ENCODE results near the gene SORCS2. TPM values are rescaled to one million over a fixed set of nuclear protein-coding genes. Genes with fewer than 3 reads are reported as not detected.
"Not testable (repeated sequence)": the region's sequence is repeated elsewhere in the genome, so short reads cannot be mapped to it uniquely, and the experiment has no call there.

SORCS2 gene
- total RNA-seq, 1 donor from 2014 or later, result 1.2 TPM

DNA sequence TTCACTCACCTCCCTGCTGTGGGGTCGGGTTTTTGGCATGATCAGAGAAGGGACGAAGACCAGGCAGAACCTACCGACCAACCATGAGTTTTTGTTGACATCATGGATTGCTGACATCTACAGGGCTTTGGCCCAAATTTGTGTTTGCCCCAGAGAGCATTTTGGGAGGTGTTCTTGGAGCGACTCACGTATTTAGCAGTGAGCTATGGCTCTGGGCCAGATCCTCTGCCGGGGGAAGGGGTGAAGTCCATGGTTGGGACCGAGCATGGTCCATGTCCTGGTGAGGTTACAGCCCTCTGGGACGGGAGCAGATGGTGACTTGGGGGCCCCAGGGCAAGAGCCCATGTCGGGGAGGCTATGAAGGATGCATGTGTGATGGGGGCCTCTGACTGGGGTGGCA lies 17.4 kb downstream of the SORCS2 start:
- ATAC-seq (ENCODE audit: poor library complexity), result no peak
- no peak for DNase-seq
- intact Hi-C loops (cut with DNase I), result no loop called here

DNA sequence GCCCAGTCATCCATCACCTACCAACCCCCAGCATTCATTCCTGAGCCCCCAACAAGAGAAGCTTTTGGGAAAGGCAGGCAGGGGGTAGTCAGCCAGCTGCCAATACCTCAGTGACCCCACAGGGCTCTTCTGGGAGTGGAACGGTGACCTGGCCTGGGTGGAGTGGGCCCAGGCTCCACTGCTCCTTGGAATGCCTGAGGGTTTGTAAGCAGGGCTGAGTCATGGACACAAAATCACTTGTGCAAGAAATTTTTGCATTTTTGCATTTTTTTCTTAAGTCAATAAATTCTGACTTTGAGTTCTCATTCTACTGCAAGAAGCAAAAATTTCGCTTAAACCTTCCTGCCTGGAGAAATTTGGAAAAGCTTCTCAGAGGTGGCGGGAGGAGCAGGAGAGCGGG lies 18.5 kb downstream of the SORCS2 start:
- ATAC-seq (ENCODE audit: poor library complexity) (no peak), DNase-seq (no peak)
- intact Hi-C loops (cut with DNase I), result no loop called here

DNA sequence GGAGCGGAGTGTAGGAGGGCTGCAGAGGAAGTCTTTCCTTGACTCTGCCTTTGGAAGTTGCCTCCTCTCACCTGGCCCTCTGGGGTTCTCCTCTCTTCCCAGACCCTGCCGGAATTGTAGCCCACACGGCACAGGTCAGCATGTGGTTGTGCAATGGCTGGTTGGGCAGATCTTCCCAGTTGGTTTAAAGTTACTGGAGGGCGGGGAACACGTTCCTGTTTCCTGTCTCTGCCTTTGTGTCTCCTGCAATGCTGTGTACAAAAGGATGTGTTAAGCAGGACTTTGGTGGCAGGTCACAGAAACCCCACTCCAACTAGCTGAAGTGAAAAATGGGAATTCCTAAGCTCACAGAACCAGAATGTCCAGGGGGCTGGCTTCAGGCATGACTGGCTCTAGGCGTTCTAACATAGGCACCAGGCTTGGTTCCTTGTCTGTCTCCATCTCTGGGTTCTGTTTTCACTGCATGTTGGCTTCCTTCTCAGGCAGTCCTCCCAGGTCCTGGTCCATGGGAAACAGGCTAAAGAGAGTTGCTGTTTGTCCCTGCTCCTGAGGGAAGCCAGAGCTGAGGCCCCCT lies 19.9 kb downstream of the SORCS2 start:
- DNase-seq (no peak), ATAC-seq (ENCODE audit: poor library complexity) (no peak)
- intact Hi-C loops (cut with DNase I), result no loop called here

DNA sequence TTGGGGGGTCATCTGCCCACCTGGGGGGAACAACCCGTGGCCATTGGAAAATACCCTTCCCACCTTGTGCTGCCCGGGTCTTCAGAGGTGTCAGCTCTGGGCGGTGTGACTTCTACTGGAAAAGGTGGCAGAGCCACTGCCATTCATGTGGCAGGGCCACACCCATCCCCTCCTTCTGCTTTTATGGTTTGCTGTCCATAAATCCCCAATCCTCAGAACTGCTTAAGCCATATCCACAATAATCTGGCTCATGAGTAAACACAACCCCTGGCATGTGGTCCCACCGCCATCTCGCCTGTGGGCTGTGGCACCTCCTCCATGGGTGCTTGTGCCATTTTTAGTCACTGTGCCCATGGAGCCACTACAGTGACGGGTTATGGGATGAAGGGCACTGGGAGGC lies 20.6 kb downstream of the SORCS2 start:
- DNase-seq (no peak), ATAC-seq (ENCODE audit: poor library complexity) (no peak)
- intact Hi-C loops (cut with DNase I), result no loop called here

DNA sequence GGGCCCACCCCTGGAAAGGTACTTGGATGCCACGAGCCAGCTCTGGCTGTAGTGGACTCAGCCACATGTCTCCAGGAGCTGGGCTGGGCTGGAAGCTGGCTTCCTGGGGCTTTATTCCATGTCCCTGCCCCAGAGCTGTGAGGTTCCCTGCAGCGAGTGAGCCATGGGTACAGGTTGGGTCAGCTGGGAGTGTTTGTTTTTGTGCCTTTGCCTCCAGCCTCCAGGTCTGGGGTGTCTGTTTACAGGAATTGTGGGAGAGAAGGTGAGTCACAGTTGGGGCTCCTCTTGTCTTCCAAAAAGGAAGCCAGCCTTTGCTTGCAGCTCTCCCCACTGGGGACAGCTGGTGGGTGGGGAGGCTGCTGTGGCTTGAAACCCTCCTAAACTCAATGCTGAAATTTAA lies 21.5 kb downstream of the SORCS2 start:
- intact Hi-C loops (cut with DNase I), result no loop called here
- DNase-seq (peak; percentile 13), ATAC-seq (ENCODE audit: poor library complexity) (no peak)

DNA sequence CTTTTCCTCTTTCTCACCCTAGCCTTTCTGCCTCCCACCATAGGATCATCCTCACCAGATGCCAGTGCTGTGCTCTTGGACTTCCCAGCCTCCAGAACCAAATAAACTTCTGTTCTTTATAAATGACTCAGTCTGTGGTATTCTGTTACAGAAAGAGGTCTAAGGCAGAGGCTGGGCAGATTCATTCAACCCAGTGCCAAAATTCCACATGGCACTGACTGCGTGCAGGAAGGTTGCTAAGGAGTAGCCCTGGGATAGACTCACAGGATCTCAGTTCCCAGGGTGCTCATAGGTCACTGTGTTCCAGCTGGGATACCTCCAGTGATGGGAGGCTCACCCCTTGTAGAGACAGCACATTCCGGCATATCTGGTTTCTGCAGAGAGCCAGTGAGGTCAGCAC lies 22.0 kb downstream of the SORCS2 start:
- DNase-seq (peak; percentile 17), ATAC-seq (ENCODE audit: poor library complexity) (no peak)
- intact Hi-C loops (cut with DNase I), result no loop called here

DNA sequence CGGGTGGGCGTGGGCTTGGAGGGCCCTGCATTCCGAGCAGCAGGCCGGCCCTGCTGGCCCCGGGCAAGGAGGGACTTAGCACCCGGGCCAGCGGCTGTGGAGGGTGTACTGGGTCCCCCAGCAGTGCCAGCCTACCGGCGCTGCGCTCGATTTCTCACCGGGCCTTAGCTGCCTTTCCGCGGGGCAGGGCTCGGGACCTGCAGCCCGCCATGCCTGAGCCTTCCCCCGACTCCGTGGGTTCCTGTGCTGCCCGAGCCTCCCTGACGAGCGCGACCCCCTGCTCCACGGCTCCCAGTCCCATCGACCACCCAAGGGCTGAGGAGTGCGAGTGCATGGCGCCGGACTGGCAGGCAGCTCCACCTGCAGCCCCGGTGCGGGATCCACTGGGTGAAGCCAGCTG lies 22.8 kb downstream of the SORCS2 start:
- ATAC-seq (ENCODE audit: poor library complexity); intact Hi-C loops (cut with DNase I): not testable (repeated sequence)

DNA sequence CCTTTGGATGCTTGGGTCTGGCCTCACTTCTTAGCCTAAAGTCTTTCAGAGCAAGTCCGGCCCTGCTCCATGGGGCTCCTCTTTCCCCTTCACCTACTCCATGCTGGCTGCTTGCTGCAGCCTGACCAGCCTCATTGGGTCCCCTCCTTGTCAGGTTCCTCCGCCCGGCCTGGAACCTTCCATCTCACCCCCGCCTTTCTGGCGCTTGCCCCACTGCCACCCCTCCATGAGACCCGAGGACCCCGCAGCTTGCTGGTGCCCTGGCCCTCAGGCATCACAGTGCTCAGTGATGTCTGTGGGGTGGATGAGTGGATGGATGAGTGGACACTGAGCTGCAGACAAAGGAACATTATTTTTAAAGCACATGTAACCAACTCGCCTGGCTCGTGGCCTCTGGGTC lies 24.7 kb downstream of the SORCS2 start:
- ATAC-seq (ENCODE audit: poor library complexity) (no peak), DNase-seq (no peak)
- intact Hi-C loops (cut with DNase I), result no loop called here

More for the DNA sequence above, 22.8 kb downstream of the SORCS2 start:
- not testable (repeated sequence) for DNase-seq

DNA sequence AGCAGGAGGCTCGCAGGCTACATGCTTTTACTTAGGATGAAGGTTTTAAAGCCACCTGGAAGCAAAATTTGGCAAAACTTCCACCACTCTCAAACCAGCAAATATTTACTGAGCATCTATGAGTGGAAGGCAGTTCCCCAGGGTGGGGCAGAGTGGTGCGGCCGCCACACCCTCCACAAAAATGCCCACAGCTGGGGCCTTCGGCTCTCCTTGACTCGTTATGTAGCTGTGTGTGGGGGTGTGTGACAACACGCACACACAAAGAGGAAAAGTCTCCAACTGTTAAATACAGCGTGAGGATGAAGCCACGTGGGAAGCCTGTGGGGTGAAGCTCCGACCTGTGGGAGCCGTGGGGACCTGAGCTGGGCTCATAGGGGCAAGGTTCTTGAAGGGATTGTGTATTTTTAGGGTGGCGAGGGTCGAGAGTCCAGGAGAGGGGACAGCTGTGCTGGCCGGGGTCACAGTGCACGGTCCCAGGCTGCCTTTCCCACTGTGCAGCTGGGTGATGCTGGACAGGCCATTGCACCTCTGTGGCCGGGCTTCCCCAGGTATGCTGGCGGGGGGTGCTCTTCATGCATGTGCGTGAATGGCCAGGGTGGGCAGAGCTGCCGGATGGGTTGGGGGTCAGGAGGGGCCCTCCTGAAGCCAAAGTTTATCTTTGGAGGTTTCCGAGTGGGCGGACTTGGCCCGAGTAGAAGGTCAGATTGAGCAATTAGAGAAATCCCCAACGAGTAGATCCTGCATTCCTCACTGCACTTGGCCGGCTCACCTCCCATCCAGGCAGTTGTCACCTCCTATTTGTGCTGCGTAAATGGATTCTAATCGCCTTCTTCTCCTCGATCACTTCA lies 25.4 kb downstream of the SORCS2 start:
- DNase-seq (no peak), ATAC-seq (ENCODE audit: poor library complexity) (no peak)
- intact Hi-C loops (cut with DNase I), result no loop called here

DNA sequence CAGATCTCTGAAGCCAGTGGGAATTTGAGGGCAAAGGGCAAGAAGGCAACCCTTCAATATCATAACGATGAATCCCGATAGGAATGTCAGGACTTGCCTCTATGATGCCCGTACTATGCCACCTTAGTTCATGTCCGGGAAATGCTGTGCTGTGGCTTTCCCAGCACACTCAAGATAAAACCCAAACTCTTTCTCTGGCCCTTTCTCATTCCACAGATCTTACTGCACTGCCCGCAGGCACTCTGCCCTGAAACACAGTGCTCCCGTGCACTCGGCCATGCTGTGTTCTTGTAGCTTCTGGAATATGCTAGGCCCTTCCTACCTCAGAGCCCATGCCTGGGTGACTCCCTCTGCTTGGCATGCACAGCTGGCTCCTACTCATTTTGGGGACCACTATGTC lies 26.3 kb downstream of the SORCS2 start:
- intact Hi-C loops (cut with DNase I), result no loop called here
- DNase-seq (no peak), ATAC-seq (ENCODE audit: poor library complexity) (no peak)

DNA sequence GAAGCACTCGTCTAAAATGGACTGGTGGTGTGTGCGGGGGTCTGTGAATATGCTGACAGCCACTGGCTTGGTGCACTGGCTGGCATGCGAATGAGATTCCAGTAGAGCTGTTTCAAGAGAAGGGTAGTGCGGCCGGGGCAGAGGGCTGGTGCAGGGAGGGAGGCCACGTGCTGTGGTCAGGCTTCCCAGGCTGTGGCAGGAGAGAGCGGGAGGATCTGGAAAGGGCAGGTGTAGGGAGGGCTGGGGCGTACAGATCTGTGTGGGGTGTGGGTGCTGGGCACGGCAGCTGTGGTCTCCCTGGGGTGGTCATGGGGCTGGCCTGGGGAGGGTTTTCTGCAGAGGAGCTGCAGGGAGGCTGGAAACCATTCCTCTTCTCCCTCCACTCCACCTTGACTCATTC lies 30.2 kb downstream of the SORCS2 start:
- DNase-seq, result no peak
- intact Hi-C loops (cut with DNase I), result no loop called here
- ATAC-seq (ENCODE audit: poor library complexity), result peak; percentile 42

DNA sequence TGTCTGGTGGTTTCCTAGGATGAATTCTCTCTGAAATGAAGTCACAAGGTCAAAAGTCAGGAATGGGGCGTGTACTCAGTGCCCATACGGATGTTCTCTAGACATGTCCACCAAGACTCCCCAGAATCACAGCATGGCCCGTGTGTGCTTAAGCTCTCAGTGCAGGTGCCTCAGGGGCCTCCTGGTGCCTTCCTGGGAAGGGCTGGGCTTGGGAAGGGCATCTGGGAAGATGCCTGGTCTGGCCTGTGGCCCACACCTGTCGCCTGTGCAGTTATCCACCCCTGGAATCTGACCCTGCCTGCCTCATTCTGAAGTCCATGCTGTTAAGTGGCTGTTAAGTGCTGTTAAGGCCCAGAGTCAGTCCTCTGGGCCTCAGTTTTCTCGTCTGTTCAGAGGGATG lies 31.2 kb downstream of the SORCS2 start:
- DNase-seq (no peak), ATAC-seq (ENCODE audit: poor library complexity) (no peak)
- intact Hi-C loops (cut with DNase I), result no loop called here

DNA sequence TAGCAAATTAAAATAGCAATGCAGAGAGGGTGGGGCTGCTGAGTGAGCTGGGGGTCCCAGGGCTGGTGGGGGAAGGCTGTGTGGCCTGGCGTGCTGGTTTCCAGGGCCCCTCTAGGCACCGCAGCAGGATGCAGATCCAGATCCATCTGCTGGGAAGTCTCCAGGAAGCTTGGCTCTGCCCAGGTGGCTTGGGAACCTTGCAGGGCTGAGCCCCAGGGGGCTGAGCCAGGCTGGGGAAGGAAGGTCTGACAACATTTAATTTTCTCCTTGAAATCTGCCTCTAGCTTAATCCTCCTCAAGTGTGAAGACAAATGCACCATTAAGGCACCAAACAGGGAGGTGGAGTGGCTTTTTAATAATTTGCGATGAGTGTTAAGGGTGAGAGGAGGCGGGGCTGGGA lies 31.7 kb downstream of the SORCS2 start:
- no peak for ATAC-seq (ENCODE audit: poor library complexity)
- DNase-seq, result no peak
- intact Hi-C loops (cut with DNase I), result no loop called here

DNA sequence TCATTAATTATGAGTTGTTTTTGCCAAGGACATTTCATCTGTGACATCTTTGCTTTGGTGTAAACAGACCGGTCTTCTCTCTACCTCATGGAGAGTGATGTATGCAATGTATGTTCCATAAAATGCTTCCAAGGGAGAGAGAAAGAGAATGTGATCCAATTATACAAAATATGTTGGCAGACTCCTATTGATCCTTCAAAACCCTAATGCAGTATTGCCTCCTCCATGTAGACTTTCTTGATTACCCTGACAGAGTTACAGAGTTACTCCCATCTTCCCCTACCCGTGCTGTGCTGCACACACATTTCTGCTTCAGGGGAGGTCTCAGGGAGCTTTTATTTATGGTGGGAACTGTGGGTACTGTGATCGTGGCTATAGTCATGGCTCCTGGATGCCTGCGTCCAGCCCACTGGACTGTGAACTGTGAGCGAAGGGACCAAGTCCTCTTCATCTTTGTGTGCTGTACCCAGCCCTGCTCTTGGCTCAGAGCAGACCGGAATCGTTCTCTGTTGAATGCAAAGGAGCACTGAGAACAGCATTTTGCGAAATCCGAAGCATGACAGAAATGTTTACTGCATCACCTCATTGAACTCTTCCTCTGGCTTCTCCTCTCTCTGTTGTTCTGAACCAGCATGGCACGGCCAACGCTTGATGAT lies 32.7 kb downstream of the SORCS2 start:
- DNase-seq (no peak), ATAC-seq (ENCODE audit: poor library complexity) (no peak)
- intact Hi-C loops (cut with DNase I), result no loop called here

DNA sequence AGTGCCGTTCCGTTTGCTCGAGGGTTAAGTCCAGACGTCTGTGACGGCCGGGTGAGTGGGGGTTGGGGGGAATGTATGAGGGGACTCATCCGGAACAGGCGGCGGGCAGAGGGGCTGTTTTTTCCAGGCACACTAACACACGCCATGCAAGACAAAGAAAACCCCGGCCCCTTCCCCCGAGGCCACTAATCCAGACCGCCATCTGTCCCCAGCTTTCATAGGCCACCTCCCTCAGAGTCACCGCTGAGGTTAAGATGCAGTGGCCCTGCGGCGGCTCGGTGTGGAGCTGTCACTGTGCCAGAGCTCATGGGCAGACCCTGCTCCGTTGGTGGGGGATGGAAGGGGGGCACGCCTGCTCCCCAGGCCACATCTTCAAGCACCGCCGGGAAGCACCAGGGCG lies 34.1 kb downstream of the SORCS2 start:
- intact Hi-C loops (cut with DNase I), result no loop called here
- ATAC-seq (ENCODE audit: poor library complexity) (no peak), DNase-seq (no peak)

DNA sequence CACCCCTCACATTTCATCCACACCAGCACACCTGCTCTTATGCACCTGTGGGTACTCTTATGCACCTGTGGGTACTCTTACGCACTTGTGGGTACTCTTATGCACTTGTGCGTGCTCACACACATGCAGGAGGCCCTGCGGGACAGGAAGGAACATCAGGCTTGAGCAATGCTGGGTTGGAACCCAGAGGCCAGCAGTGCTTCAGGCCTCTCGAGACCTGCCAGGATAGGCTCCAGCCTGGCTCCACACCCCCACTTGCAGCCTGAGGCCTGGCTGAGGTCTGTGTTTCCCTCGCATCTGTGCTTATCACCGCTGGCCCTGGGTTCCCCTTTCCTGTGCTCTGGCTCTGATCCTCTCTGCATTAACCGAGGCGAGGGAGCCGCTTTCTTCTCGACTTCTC lies 34.7 kb downstream of the SORCS2 start:
- intact Hi-C loops (cut with DNase I), result no loop called here
- ATAC-seq (ENCODE audit: poor library complexity), result peak; percentile 46
- no peak for DNase-seq

DNA sequence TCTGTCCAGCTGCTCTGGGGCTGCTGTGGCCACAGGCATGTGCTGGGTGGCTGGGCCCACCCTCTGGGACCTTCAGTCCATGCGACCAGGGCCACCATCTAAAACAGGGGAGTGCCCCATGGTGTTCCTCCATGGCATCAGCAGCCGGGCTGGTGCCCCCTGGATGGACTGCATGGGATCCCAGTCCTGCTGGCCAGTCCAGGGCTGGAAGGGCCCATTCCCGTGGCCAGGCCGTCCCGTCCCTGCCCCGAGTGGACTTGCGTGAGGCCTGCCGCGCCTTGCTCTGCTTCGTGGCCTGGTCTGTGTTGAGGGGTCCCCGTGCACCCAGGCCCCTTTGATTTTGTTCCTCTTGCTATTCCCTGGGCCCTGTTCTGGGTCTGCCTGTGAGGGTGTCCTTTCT lies 36.4 kb downstream of the SORCS2 start:
- intact Hi-C loops (cut with DNase I), result no loop called here
- DNase-seq, result no peak
- no peak for ATAC-seq (ENCODE audit: poor library complexity)

DNA sequence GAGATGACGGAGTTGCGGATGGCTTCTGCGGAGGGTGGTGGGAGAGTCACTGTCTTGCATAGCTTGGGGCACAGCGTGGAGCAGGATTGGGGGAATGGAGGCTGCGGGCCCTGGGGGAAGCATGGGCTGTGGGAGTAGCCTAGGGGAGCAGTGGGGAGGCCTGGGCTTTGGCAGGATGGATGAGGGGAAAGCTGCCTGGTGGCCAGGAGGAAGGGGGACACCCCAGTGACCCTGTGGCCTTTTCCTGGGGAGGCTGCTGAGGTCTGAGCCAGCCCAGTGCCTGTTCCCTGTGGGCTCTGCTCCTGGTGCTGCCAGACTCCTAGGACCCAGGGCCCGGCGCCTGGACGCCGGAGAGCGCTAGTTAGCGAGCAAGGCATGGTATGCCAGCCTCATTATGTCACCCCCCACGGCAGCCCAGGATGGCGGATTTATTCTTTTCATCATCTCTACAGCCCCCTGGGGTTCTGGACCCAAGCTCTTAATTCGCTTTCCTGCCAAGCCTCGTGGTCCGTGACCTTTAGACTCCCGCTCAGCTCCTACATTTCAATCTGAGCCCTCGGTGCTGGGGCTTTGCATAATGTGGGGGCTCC lies 39.8 kb downstream of the SORCS2 start:
- intact Hi-C loops (cut with DNase I), result no loop called here
- DNase-seq, result no peak
- ATAC-seq (ENCODE audit: poor library complexity), result no peak

DNA sequence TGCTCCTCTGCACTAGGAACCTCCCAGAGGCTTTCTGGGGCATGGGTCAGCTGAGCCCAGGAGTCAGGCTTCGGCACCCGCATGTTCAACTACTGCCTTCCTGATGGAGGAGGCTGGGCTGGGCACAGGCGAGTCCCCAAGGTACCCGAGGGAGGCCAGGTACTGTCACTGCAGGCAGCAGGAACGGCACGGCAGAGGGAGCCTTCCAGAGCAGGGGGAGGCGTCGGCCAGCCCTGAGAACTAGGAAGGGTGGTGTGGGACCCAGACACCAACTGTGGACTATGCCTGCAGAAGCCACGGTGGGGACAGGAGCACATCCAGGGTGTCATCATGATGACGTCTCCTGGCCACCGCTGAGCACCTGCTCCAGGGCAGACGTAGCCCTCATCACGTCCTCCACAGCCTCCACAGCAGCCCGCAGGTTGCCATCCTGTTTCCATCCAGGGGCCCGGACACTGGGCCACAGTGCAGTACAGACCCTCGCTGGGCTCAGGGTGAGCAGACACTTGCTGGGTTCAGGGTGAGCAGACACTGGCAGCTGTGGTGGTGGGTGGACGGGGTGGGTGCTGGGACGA lies 40.8 kb downstream of the SORCS2 start:
- intact Hi-C loops (cut with DNase I), result no loop called here
- DNase-seq (no peak), ATAC-seq (ENCODE audit: poor library complexity) (no peak)

Measured in Right ventricle myocardium superior (tissue), 1 donor.